Epithelial cell of esophagus (primary cell): ENCODE measurements around the gene SLC7A9.

ENCODE experiments used
- DNase-seq: peaks from one replicate; pipeline ENCODE4 v3.0.0; 2010; ENCODE audit warnings: low read depth
- H3K4me3 ChIP-seq: 2 replicates; pipeline ENCODE4 v1.5.1; 2011; ENCODE audit warnings: mild to moderate bottlenecking, low read length, control low read depth
- CTCF ChIP-seq: IDR thresholded peaks from 2 replicates; pipeline ENCODE4 v1.5.1; 2011; ENCODE audit warnings: low read depth, mild to moderate bottlenecking, low read length, control low read depth, inconsistent platforms; ENCODE audit not compliant: insufficient read depth; ENCODE audit errors: missing control alignments

Gene SLC7A9

GRCh38 chr19:32828139-32828538, 41.4 kb downstream of the SLC7A9 start:
- no peak for DNase-seq
- no peak for TF ChIP-seq CTCF
- H3K4me3 ChIP-seq = no peak overlapping the region

GRCh38 chr19:32824916-32825608, 44.5 kb downstream of the SLC7A9 start:
- H3K4me3 ChIP-seq = no peak overlapping the region
- no peak for DNase-seq
- TF ChIP-seq CTCF = no peak

GRCh38 chr19:32824191-32824751, 45.3 kb downstream of the SLC7A9 start:
- no peak overlapping the region for H3K4me3 ChIP-seq
- no peak for TF ChIP-seq CTCF
- DNase-seq = no peak

GRCh38 chr19:32823747-32824102, 45.8 kb downstream of the SLC7A9 start:
- TF ChIP-seq CTCF = no peak
- DNase-seq = no peak

GRCh38 chr19:32822916-32823746, 46.4 kb downstream of the SLC7A9 start:
- no peak for DNase-seq
- no peak for TF ChIP-seq CTCF
- H3K4me3 ChIP-seq = no peak overlapping the region

More at GRCh38 chr19:32823747-32824102, 45.8 kb downstream of the SLC7A9 start:
- H3K4me3 ChIP-seq = no peak overlapping the region

DNA sequence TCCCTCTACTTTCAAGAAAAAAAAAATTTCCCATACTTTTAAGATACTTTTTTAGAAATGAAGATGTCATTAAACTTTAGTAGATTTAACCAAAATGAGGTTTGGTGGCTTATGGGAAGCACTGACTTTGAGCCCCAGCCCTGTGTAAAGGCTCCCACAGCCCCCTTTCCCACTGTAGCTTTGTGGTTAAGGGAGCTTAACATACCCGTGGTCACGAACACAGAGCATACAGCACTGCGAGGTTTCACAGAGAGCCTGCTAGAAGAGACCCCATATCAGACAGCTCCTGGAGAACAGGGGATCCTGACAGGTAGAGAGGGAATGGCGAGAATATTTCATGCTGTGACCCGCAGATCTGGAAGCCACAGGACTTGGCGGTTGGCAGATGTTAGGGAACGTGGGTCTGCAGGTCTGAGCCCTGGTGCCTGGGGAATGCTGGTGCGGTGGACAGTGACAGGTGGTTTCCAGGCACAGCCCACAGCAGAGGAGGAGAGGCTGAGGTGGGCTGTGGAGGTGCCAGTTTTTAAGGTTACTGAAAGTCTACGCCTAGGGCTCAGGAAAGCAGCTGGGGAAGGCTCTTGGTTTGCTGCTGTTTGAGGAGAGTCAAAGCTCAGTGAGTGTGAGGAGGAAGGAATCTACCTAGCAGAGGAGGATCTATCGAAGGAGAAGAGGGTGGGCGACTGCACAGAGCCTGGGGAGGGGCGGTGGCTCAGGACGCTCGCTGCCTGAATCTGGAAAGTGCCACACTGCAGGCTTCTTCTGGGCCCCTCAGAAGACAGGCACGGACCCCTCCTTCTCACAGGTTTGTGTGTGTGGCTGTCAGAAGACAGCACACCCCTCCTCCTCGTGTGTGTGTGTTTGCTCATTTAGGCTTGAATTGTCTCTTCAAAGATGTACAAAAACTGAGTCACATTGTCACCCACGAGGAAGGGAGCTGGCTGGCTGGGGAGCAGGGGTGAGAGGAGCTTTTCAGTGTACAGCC, 49.9 kb downstream of the SLC7A9 start:
- no peak for TF ChIP-seq CTCF
- no peak overlapping the region for H3K4me3 ChIP-seq
- DNase-seq = no peak
